GM23338 (cell line): ENCODE measurements around the gene RIOK2. TPM values are rescaled to one million over a fixed set of nuclear protein-coding genes. Genes with fewer than 3 reads are reported as not detected.

Experiments used
- ATAC-seq: fragments of 200-7000 bp; cut with Tn5 transposase; 3 replicates; pipeline ENCODE4 v1.9.1; 2020
- DNase-seq: peaks from one replicate; pipeline ENCODE4 v3.0.0-alpha.2; 2015; ENCODE audit warnings: low spot score
- H2AFZ ChIP-seq: fragments of 200-600 bp; sonication (generic); 2 replicates; pipeline ENCODE4 v1.8.0; 2016; ENCODE audit warnings: antibody characterized with exemption, mild to moderate bottlenecking, moderate library complexity
- H3F3A ChIP-seq: fragments of 200-600 bp; sonication (generic); replicated peaks from 2 replicates; pipeline ENCODE4 v1.8.0; 2017; ENCODE audit warnings: antibody characterized with exemption, mixed run types, low read depth
- H3K27ac ChIP-seq: fragments of 200-600 bp; sonication (generic); 2 replicates; pipeline ENCODE4 v1.6.1; 2016; ENCODE audit warnings: low read depth
- H3K27me3 ChIP-seq: fragments of 200-600 bp; sonication (generic); 2 replicates; pipeline ENCODE4 v1.8.0; 2016; ENCODE audit warnings: mild to moderate bottlenecking, mixed run types, moderate library complexity; ENCODE audit not compliant: insufficient read depth
- H3K36me3 ChIP-seq: fragments of 200-600 bp; sonication (generic); 2 replicates; pipeline ENCODE4 v1.8.0; 2016; ENCODE audit warnings: mild to moderate bottlenecking; ENCODE audit not compliant: insufficient read depth
- H3K4me1 ChIP-seq: fragments of 200-600 bp; sonication (generic); 2 replicates; pipeline ENCODE4 v1.8.0; 2016; ENCODE audit warnings: mild to moderate bottlenecking, moderate library complexity; ENCODE audit not compliant: insufficient read depth
- H3K4me2 ChIP-seq: fragments of 200-600 bp; sonication (generic); 2 replicates; pipeline ENCODE4 v1.7.1; 2017; ENCODE audit warnings: mixed run types
- H3K4me3 ChIP-seq: fragments of 200-600 bp; sonication (generic); 2 replicates; pipeline ENCODE4 v1.6.1; 2016; ENCODE audit warnings: mixed run types
- H3K79me2 ChIP-seq: fragments of 200-600 bp; sonication (generic); replicated peaks from 2 replicates; pipeline ENCODE4 v1.8.0; 2017; ENCODE audit warnings: mild to moderate bottlenecking; ENCODE audit not compliant: insufficient read depth
- H3K9me2 ChIP-seq: fragments of 200-600 bp; sonication (generic); 2 replicates; pipeline ENCODE4 v1.8.0; 2017; ENCODE audit not compliant: insufficient read depth
- H4K20me1 ChIP-seq: fragments of 200-600 bp; sonication (generic); replicated peaks from 2 replicates; pipeline ENCODE4 v1.8.0; 2017; ENCODE audit warnings: mild to moderate bottlenecking; ENCODE audit not compliant: insufficient read depth
- H3K27ac Mint-ChIP-seq: 2 replicates; pipeline ENCODE4 v1.8.0; 2020; ENCODE audit warnings: inconsistent platforms, mild to moderate bottlenecking, moderate library complexity, mixed read lengths
- H3K27me3 Mint-ChIP-seq: 3 replicates; pipeline ENCODE4 v1.8.0; 2022; ENCODE audit warnings: low read depth, mild to moderate bottlenecking, moderate library complexity, mixed read lengths, inconsistent platforms; ENCODE audit not compliant: insufficient read depth, poor library complexity
- H3K36me3 Mint-ChIP-seq: 3 replicates; pipeline ENCODE4 v1.8.0; 2021; ENCODE audit warnings: low read depth, mild to moderate bottlenecking, inconsistent platforms, moderate library complexity, mixed read lengths
- H3K4me1 Mint-ChIP-seq: 3 replicates; pipeline ENCODE4 v1.8.0; 2020; ENCODE audit warnings: mild to moderate bottlenecking, inconsistent platforms, mixed read lengths
- H3K4me3 Mint-ChIP-seq: 3 replicates; pipeline ENCODE4 v1.8.0; 2021; ENCODE audit warnings: moderate library complexity, mild to moderate bottlenecking, inconsistent platforms, mixed read lengths
- H3K9me3 Mint-ChIP-seq: 3 replicates; pipeline ENCODE4 v1.8.0; 2020; ENCODE audit warnings: moderate library complexity, mild to moderate bottlenecking, inconsistent platforms, mixed read lengths
- CREB1 ChIP-seq: fragments of 250-450 bp; sonication (Bioruptor Pico); IDR thresholded peaks from 2 replicates; pipeline ENCODE4 v1.5.0; 2020; ENCODE audit warnings: low read depth, mild to moderate bottlenecking, moderate library complexity
- CTCF ChIP-seq, 2 experiments: fragments of 200-600 bp in 1 of 2; sonication (generic) in 1 of 2; conservative IDR thresholded peaks; 2 replicates each; pipeline versions ENCODE4 v1.5.1 to v1.6.1; 2016 to 2017; ENCODE audit warnings: antibody characterized with exemption in 2 of 2, low read depth in 2 of 2, mild to moderate bottlenecking in 2 of 2, moderate library complexity in 1 of 2
- ETS1 ChIP-seq: IDR thresholded peaks from 2 replicates; pipeline ENCODE4 v1.6.1; 2016; ENCODE audit warnings: antibody characterized with exemption
- EZH2 ChIP-seq: fragments of 200-600 bp; sonication (generic); IDR thresholded peaks from one replicate; pipeline ENCODE4 v1.8.0; 2017; ENCODE audit warnings: antibody characterized with exemption, mild to moderate bottlenecking, low read depth; ENCODE audit not compliant: unreplicated experiment
- EZH2phosphoT487 ChIP-seq: fragments of 200-600 bp; sonication (generic); IDR thresholded peaks from one replicate; pipeline ENCODE4 v1.8.1; 2018; ENCODE audit warnings: antibody characterized with exemption; ENCODE audit not compliant: unreplicated experiment
- JUNB ChIP-seq: IDR thresholded peaks from one replicate; pipeline ENCODE4 v1.6.1; 2016; ENCODE audit warnings: antibody characterized with exemption; ENCODE audit not compliant: unreplicated experiment
- NANOG ChIP-seq: IDR thresholded peaks from 2 replicates; pipeline ENCODE4 v1.6.1; 2016; ENCODE audit warnings: antibody characterized with exemption, borderline replicate concordance
- POLR2AphosphoS5 ChIP-seq: IDR thresholded peaks from 2 replicates; pipeline ENCODE4 v1.6.1; 2016; ENCODE audit warnings: antibody characterized with exemption, low read depth
- REST ChIP-seq: IDR thresholded peaks from one replicate; pipeline ENCODE4 v1.6.1; 2018; ENCODE audit warnings: antibody characterized with exemption; ENCODE audit not compliant: unreplicated experiment
- STAT1 ChIP-seq: IDR thresholded peaks from one replicate; pipeline ENCODE4 v1.6.1; 2016; ENCODE audit warnings: antibody characterized with exemption; ENCODE audit not compliant: unreplicated experiment
- ZNF114 ChIP-seq: fragments of 250-450 bp; sonication (Bioruptor Pico); IDR thresholded peaks from 2 replicates; pipeline ENCODE4 v1.5.0; 2020; ENCODE audit warnings: mild to moderate bottlenecking, moderate library complexity
- ZNF331 ChIP-seq: fragments of 250-450 bp; sonication (Bioruptor Pico); IDR thresholded peaks from 2 replicates; pipeline ENCODE4 v1.5.0; 2020; ENCODE audit warnings: low read depth, mild to moderate bottlenecking, moderate library complexity
- polyA plus RNA-seq: library from polyadenylated mRNA; unstranded; fragments of >200 nt; fragmentation: Nextera tagmentation; extraction: Ambion mirVana; gene quantifications from 2 replicates; pipeline ENCODE4 v1.2.1, GENCODE V29; 2016
- total RNA-seq: library from RNA; depleted of rRNA; stranded (reverse); fragments of >200 nt; shearing (Covaris generic); gene quantifications from 2 replicates; pipeline ENCODE4 v1.2.3, GENCODE V29; 2014

RIOK2 gene
- total and polyA plus RNA-seq, 2 experiments from 2014 or later = 22.9 to 47.6 TPM

GRCh38 chr5:97112230-97112629, 70.8 kb downstream of the RIOK2 start (continued):
- TF ChIP-seq ETS1 (no peak), JUNB (no peak), REST (no peak), POLR2AphosphoS5 (no peak), STAT1 (no peak)

GRCh38 chr5:97111616-97112015, 71.4 kb downstream of the RIOK2 start:
- Histone ChIP-seq H3K36me3 (no peaks in the 10 kb centered on the region), H3K9me2 (no peaks in the 10 kb centered on the region; the same call in 1 of the 2 replicates), H3K4me3 (no peak overlapping the region), H3K4me1 (peaks cover 22% of the 10 kb centered on the region), H3K79me2 (no peaks in the 10 kb centered on the region), H3K27ac (no peak overlapping the region), H3K27me3 (no peaks in the 10 kb centered on the region), H3F3A (no peaks in the 10 kb centered on the region), H4K20me1 (no peaks in the 10 kb centered on the region), H2AFZ (no peak overlapping the region), H3K4me2 (no peak overlapping the region)
- Mint-ChIP-seq H3K27me3 (peaks cover 5% of the 10 kb centered on the region), H3K4me1 (peaks cover 26% of the 10 kb centered on the region), H3K36me3 (no peaks in the 10 kb centered on the region), H3K9me3 (no peaks in the 10 kb centered on the region), H3K4me3 (no peak overlapping the region), H3K27ac (no peak overlapping the region)
- ATAC-seq = peak; percentile 36; the same call in 2 of the 3 replicates
- DNase-seq = no peak
- no peak for TF ChIP-seq NANOG
- TF ChIP-seq ETS1 = no peak
- TF ChIP-seq EZH2phosphoT487 = no peak
- no peak for TF ChIP-seq POLR2AphosphoS5
- TF ChIP-seq ZNF114 = no peak
- TF ChIP-seq REST = no peak
- no peak for TF ChIP-seq JUNB
- TF ChIP-seq CTCF (conservative IDR thresholded peaks at IDR 0.05; ENCODE audit: low read depth in 2 of 2) = no peak
- TF ChIP-seq CREB1 = no peak
- TF ChIP-seq ZNF331 (CRISPR knock-in tag) = no peak
- TF ChIP-seq STAT1 = no peak
- no peak for TF ChIP-seq EZH2
